HL-60 (cell line): ENCODE results near the gene ALOX12.

Experiments used
- DNase-seq, 2 experiments: peaks; one replicate each; pipeline ENCODE4 v3.0.0-alpha.2; 2010 to 2020; ENCODE audit warnings: low read depth in 1 of 2, low spot score in 1 of 2
- H3K27ac ChIP-seq: fragments of 250-450 bp; sonication (Bioruptor Pico); replicated peaks from 2 replicates; pipeline ENCODE4 v1.5.1; 2020; ENCODE audit warnings: mild to moderate bottlenecking, moderate library complexity
- H3K27me3 ChIP-seq: fragments of 250-450 bp; sonication (Bioruptor Pico); 2 replicates; pipeline ENCODE4 v1.5.1; 2021; ENCODE audit warnings: mild to moderate bottlenecking, moderate library complexity; ENCODE audit not compliant: insufficient read depth, poor library complexity, severe bottlenecking
- H3K4me3 ChIP-seq: replicated peaks from 2 replicates; pipeline ENCODE4 v1.5.1; 2011; ENCODE audit warnings: mild to moderate bottlenecking, control low read depth, low read length; ENCODE audit not compliant: insufficient read depth
- GABPA ChIP-seq: IDR thresholded peaks from 2 replicates; pipeline ENCODE4 v1.6.1; 2012; ENCODE audit warnings: low read depth
- POLR2AphosphoS5 ChIP-seq: IDR thresholded peaks from 2 replicates; pipeline ENCODE4 v1.6.1; 2012; ENCODE audit warnings: low read depth
- REST ChIP-seq: IDR thresholded peaks from 2 replicates; pipeline ENCODE4 v1.6.1; 2012; ENCODE audit warnings: low read depth; ENCODE audit not compliant: insufficient replicate concordance
- SPI1 ChIP-seq: IDR thresholded peaks from 2 replicates; pipeline ENCODE4 v1.6.1; 2012; ENCODE audit warnings: low read depth, mild to moderate bottlenecking, borderline replicate concordance
- TF ChIP-seq, protein P1 (sequence below): IDR thresholded peaks from one replicate; pipeline ENCODE4 v1.5.1; 2011; ENCODE audit warnings: low read length, control low read depth, inconsistent platforms; ENCODE audit not compliant: insufficient read depth

The ALOX12 gene

DNA sequence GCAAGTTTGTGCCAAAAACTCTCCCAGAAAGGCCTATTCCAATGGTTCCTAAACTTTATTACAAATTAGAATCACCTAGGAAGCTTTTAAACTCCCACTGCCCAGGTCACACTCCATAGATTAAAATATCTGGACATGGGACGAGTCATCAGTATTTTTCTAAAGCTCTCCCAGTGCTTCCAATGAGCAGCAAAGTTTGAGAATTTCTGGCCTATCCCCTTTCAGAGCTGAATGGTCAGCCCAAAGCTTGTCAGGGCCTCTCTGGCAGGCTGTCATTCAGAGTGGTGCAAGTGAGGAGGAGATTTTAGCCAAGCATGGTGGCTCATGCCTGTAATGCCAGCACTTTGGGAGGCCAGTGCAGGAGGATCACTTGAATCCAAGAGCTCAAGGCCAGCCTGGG is 29.4 kb downstream of the ALOX12 start:
- TF ChIP-seq REST (no peak), SPI1 (no peak), POLR2AphosphoS5 (no peak), GABPA (no peak)
- TF ChIP-seq, protein P1, sequence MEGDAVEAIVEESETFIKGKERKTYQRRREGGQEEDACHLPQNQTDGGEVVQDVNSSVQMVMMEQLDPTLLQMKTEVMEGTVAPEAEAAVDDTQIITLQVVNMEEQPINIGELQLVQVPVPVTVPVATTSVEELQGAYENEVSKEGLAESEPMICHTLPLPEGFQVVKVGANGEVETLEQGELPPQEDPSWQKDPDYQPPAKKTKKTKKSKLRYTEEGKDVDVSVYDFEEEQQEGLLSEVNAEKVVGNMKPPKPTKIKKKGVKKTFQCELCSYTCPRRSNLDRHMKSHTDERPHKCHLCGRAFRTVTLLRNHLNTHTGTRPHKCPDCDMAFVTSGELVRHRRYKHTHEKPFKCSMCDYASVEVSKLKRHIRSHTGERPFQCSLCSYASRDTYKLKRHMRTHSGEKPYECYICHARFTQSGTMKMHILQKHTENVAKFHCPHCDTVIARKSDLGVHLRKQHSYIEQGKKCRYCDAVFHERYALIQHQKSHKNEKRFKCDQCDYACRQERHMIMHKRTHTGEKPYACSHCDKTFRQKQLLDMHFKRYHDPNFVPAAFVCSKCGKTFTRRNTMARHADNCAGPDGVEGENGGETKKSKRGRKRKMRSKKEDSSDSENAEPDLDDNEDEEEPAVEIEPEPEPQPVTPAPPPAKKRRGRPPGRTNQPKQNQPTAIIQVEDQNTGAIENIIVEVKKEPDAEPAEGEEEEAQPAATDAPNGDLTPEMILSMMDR: no peak
- Histone ChIP-seq H3K27ac (no peak overlapping the region), H3K27me3 (no peaks in the 10 kb centered on the region), H3K4me3 (no peak overlapping the region)
- no peak for DNase-seq

DNA sequence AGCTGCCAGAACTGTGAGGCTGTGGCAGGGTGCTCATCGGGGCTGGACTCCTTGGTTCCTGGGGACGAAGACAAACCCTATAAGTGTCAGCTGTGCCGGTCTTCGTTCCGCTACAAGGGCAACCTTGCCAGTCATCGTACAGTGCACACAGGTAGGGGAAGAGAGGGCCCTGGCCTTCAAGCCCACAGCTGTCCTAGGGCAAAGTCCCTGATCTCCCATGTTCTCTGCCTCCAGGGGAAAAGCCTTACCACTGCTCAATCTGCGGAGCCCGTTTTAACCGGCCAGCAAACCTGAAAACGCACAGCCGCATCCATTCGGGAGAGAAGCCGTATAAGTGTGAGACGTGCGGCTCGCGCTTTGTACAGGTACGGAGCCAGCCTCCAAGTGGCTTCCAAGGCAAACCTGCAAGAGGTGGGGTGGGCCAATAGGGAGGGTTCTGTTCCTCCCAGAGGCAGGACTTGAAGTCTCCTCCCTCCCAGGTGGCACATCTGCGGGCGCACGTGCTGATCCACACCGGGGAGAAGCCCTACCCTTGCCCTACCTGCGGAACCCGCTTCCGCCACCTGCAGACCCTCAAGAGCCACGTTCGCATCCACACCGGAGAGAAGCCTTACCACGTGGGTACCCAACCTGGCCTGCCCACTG is 30.7 kb downstream of the ALOX12 start:
- no peak for DNase-seq
- Histone ChIP-seq H3K27ac (no peak overlapping the region), H3K4me3 (no peak overlapping the region), H3K27me3 (no peaks in the 10 kb centered on the region)
- TF ChIP-seq SPI1 (no peak), GABPA (no peak), POLR2AphosphoS5 (no peak), REST (no peak)
- TF ChIP-seq, protein P1: no peak

- Histone ChIP-seq H3K27ac (no peak overlapping the region), H3K27me3 (no peaks in the 10 kb centered on the region), H3K4me3 (no peak overlapping the region)
- TF ChIP-seq POLR2AphosphoS5 (no peak), GABPA (no peak), REST (no peak), SPI1 (no peak)
- TF ChIP-seq, protein P1: no peak
- DNase-seq: no peak
These were observed 31.5 kb downstream of the ALOX12 start for GRCh38 chr17:7027335-7027734.
